HUES64 (cell line): Measurements from ENCODE around the gene IL22RA1. TPM values are rescaled to one million over a fixed set of nuclear protein-coding genes. Genes with fewer than 3 reads are reported as not detected.

Experiments used
- H3K27ac ChIP-seq: 2 replicates; pipeline ENCODE4 v1.7.0; 2013; ENCODE audit warnings: low read depth, low read length, inconsistent platforms
- H3K27me3 ChIP-seq: 2 replicates; pipeline ENCODE4 v1.6.1; 2013; ENCODE audit warnings: mild to moderate bottlenecking, low read length; ENCODE audit not compliant: insufficient read depth
- H3K36me3 ChIP-seq: 2 replicates; pipeline ENCODE4 v1.6.1; 2013; ENCODE audit warnings: mild to moderate bottlenecking, low read length; ENCODE audit not compliant: insufficient read depth
- H3K4me1 ChIP-seq: 2 replicates; pipeline ENCODE4 v1.6.1; 2013; ENCODE audit warnings: mild to moderate bottlenecking, low read length, moderate library complexity; ENCODE audit not compliant: insufficient read depth
- H3K4me3 ChIP-seq: 2 replicates; pipeline ENCODE4 v1.5.1; 2013; ENCODE audit warnings: mild to moderate bottlenecking, low read length, moderate library complexity
- H3K9ac ChIP-seq: 2 replicates; pipeline ENCODE4 v1.6.1; 2013; ENCODE audit warnings: mild to moderate bottlenecking, low read depth, low read length
- H3K9me3 ChIP-seq: 2 replicates; pipeline ENCODE4 v1.6.1; 2013; ENCODE audit warnings: low read depth, low read length; ENCODE audit not compliant: insufficient read depth
- WGBS: fragments of 150-250, 120-280 bp; methylation state at CpG from one replicate; pipeline ENCODE4 v1.1.7; 2013; ENCODE audit warnings: missing lambda C conversion rate; 5-methylcytosine and 5-hydroxymethylcytosine counted together
- polyA plus RNA-seq, 2 experiments: library from polyadenylated mRNA; stranded (reverse); fragments of 50-300 nt; gene quantifications; one replicate each; pipeline ENCODE4 v1.2.3, GENCODE V29; 2013

The IL22RA1 gene
- 0.15 TPM for polyA plus RNA-seq (2013, experiment 1 of 2)
- polyA plus RNA-seq (2013, experiment 2 of 2) = 0.25 TPM

GRCh38 chr1:24142546-24143534 is at the start of gene IL22RA1:
Gene IL22RA1, minus strand, starts transcription at chr1:24143140. Its CDS starts 58 bp downstream, at chr1:24143082.
- Histone ChIP-seq H3K4me1 (no peaks in the 10 kb centered on the region), H3K9ac (no peak within 1 kb of the TSS), H3K9me3 (no peaks in the 10 kb centered on the region), H3K4me3 (no peak within 1 kb of the TSS), H3K27me3 (no peaks in the 10 kb centered on the region), H3K36me3 (no peaks in the 10 kb centered on the region), H3K27ac (no peak within 1 kb of the TSS)
- WGBS = 90% methylated on average over 22 of the region's 22 CpGs

GRCh38 chr1:24191860-24192259 is 48.9 kb upstream of the IL22RA1 start:
- H3K27me3 ChIP-seq = peaks cover 13% of the 10 kb centered on the region; the same call in 1 of the 2 replicates
- WGBS = 89% methylated on average over 5 of the region's 5 CpGs
- no peak overlapping the region for H3K27ac ChIP-seq
- no peak overlapping the region for H3K4me3 ChIP-seq
- no peak overlapping the region for H3K9ac ChIP-seq
- no peaks in the 10 kb centered on the region for H3K36me3 ChIP-seq
- no peaks in the 10 kb centered on the region for H3K4me1 ChIP-seq
- H3K9me3 ChIP-seq = no peaks in the 10 kb centered on the region

- 95% methylated on average over 3 of the region's 3 CpGs for WGBS
- H3K27me3 ChIP-seq = peaks cover 18% of the 10 kb centered on the region; the same call in 1 of the 2 replicates
- no peak overlapping the region for H3K9ac ChIP-seq
- no peak overlapping the region for H3K27ac ChIP-seq
- no peaks in the 10 kb centered on the region for H3K9me3 ChIP-seq
- no peak overlapping the region for H3K4me3 ChIP-seq
- no peaks in the 10 kb centered on the region for H3K36me3 ChIP-seq
- H3K4me1 ChIP-seq = no peaks in the 10 kb centered on the region
Observed at GRCh38 chr1:24190983-24191461, 48.1 kb upstream of the IL22RA1 start.

GRCh38 chr1:24189528-24189927 is 46.6 kb upstream of the IL22RA1 start:
- Histone ChIP-seq H3K9ac (no peak overlapping the region), H3K27me3 (peaks cover 18% of the 10 kb centered on the region; the same call in 1 of the 2 replicates), H3K4me3 (no peak overlapping the region), H3K36me3 (no peaks in the 10 kb centered on the region), H3K27ac (no peak overlapping the region), H3K4me1 (no peaks in the 10 kb centered on the region), H3K9me3 (no peaks in the 10 kb centered on the region)
- WGBS = 94% methylated on average over 7 of the region's 7 CpGs

- Histone ChIP-seq H3K27me3 (peaks cover 18% of the 10 kb centered on the region; the same call in 1 of the 2 replicates), H3K9ac (peak within 1 kb of the TSS; percentile 79), H3K36me3 (no peaks in the 10 kb centered on the region), H3K27ac (peak within 1 kb of the TSS; percentile 54), H3K4me1 (no peaks in the 10 kb centered on the region), H3K4me3 (peak within 1 kb of the TSS; percentile 69), H3K9me3 (no peaks in the 10 kb centered on the region)
- WGBS = under 1% methylated on average over 66 of the region's 74 CpGs
Observed at GRCh38 chr1:24186993-24187790, 44.3 kb upstream of the IL22RA1 start, which contains the start of gene IFNLR1. Gene IFNLR1, minus strand, starts transcription at chr1:24187289. Its CDS starts 41 bp downstream, at chr1:24187248.

- Histone ChIP-seq H3K9me3 (no peaks in the 10 kb centered on the region), H3K27me3 (peaks cover 18% of the 10 kb centered on the region; the same call in 1 of the 2 replicates), H3K36me3 (no peaks in the 10 kb centered on the region), H3K4me3 (peak overlapping the region; percentile 69), H3K9ac (peak overlapping the region; percentile 79), H3K27ac (peak overlapping the region; percentile 54), H3K4me1 (no peaks in the 10 kb centered on the region)
- 25% methylated on average over 8 of the region's 8 CpGs for WGBS
Observed at GRCh38 chr1:24186711-24186992, 43.7 kb upstream of the IL22RA1 start.

GRCh38 chr1:24186031-24186710 is 43.2 kb upstream of the IL22RA1 start:
- Histone ChIP-seq H3K27me3 (peaks cover 18% of the 10 kb centered on the region; the same call in 1 of the 2 replicates), H3K36me3 (no peaks in the 10 kb centered on the region), H3K9ac (0 out of 2 replicates have a peak overlapping the region, but pooled peaks have one; percentile 79), H3K27ac (no peak overlapping the region), H3K4me1 (no peaks in the 10 kb centered on the region), H3K9me3 (no peaks in the 10 kb centered on the region), H3K4me3 (peak overlapping the region; percentile 69)
- WGBS = 65% methylated on average over 11 of the region's 13 CpGs

GRCh38 chr1:24185076-24185475 is 42.1 kb upstream of the IL22RA1 start:
- Histone ChIP-seq H3K4me1 (no peaks in the 10 kb centered on the region), H3K36me3 (no peaks in the 10 kb centered on the region), H3K9me3 (no peaks in the 10 kb centered on the region), H3K27me3 (peaks cover 18% of the 10 kb centered on the region; the same call in 1 of the 2 replicates), H3K4me3 (no peak overlapping the region), H3K27ac (no peak overlapping the region), H3K9ac (no peak overlapping the region)
- 92% methylated on average over 3 of the region's 4 CpGs for WGBS

GRCh38 chr1:24182061-24182460 is 39.1 kb upstream of the IL22RA1 start:
- Histone ChIP-seq H3K27me3 (peaks cover 6% of the 10 kb centered on the region; the same call in 1 of the 2 replicates), H3K4me3 (no peak overlapping the region), H3K36me3 (no peaks in the 10 kb centered on the region; the same call in 1 of the 2 replicates), H3K9me3 (no peaks in the 10 kb centered on the region), H3K9ac (no peak overlapping the region), H3K4me1 (no peaks in the 10 kb centered on the region), H3K27ac (no peak overlapping the region)
- WGBS = 79% methylated on average over 6 of the region's 6 CpGs

GRCh38 chr1:24181619-24182018 is 38.7 kb upstream of the IL22RA1 start:
- Histone ChIP-seq H3K36me3 (no peaks in the 10 kb centered on the region; the same call in 1 of the 2 replicates), H3K4me1 (no peaks in the 10 kb centered on the region), H3K27ac (no peak overlapping the region), H3K9me3 (no peaks in the 10 kb centered on the region), H3K4me3 (no peak overlapping the region), H3K9ac (no peak overlapping the region), H3K27me3 (peaks cover 2% of the 10 kb centered on the region; the same call in 1 of the 2 replicates)
- 92% methylated on average over 5 of the region's 5 CpGs for WGBS
